ENCODE data around the gene GLOD5.
"Not testable (repeated sequence)": the region's sequence is repeated elsewhere in the genome, so short reads cannot be mapped to it uniquely, and the experiment has no call there.

The GLOD5 gene

GRCh38 chrX:48794911-48795515, 33.5 kb downstream of the GLOD5 start:
- no peak for DNase-seq

GRCh38 chrX:48798318-48798717, 36.8 kb downstream of the GLOD5 start:
- DNase-seq = no peak

- no peak for DNase-seq
Observed at GRCh38 chrX:48800574-48801279, 39.2 kb downstream of the GLOD5 start.

GRCh38 chrX:48801280-48802088, 39.9 kb downstream of the GLOD5 start, which contains the start of gene HDAC6:
Gene HDAC6, plus strand, starts transcription at chrX:48802067. Its CDS starts 626 bp downstream, at chrX:48802693.
- peak; percentile 92 for DNase-seq

GRCh38 chrX:48802089-48802904, 40.8 kb downstream of the GLOD5 start:
- DNase-seq = no peak

GRCh38 chrX:48802905-48803200, 41.3 kb downstream of the GLOD5 start:
- no peak for DNase-seq

GRCh38 chrX:48806081-48806480, 44.5 kb downstream of the GLOD5 start:
- DNase-seq = no peak

- peak; percentile 2 for DNase-seq
Observed at GRCh38 chrX:48813644-48814043, 52.1 kb downstream of the GLOD5 start.

GRCh38 chrX:48814722-48815121, 53.2 kb downstream of the GLOD5 start:
- DNase-seq = no peak

- peak; percentile 11 for DNase-seq
Observed at GRCh38 chrX:48815266-48815665, 53.7 kb downstream of the GLOD5 start.

GRCh38 chrX:48816014-48816810, 54.7 kb downstream of the GLOD5 start:
- DNase-seq = peak; percentile 9

- DNase-seq = no peak
Observed at GRCh38 chrX:48818098-48818497, 56.6 kb downstream of the GLOD5 start.

GRCh38 chrX:48818866-48819265, 57.3 kb downstream of the GLOD5 start:
- no peak for DNase-seq

GRCh38 chrX:48819394-48819793, 57.8 kb downstream of the GLOD5 start:
- not testable (repeated sequence) for DNase-seq

GRCh38 chrX:48823053-48823452, 61.5 kb downstream of the GLOD5 start:
- no peak for DNase-seq
